ENCODE results near the gene NAB1.
A peak's percentile ranks its signal among the peaks of the same experiment; 100 is the strongest.
"Not testable (repeated sequence)": the region's sequence is repeated elsewhere in the genome, so short reads cannot be mapped to it uniquely, and the experiment has no call there.

NAB1 gene, protein sequence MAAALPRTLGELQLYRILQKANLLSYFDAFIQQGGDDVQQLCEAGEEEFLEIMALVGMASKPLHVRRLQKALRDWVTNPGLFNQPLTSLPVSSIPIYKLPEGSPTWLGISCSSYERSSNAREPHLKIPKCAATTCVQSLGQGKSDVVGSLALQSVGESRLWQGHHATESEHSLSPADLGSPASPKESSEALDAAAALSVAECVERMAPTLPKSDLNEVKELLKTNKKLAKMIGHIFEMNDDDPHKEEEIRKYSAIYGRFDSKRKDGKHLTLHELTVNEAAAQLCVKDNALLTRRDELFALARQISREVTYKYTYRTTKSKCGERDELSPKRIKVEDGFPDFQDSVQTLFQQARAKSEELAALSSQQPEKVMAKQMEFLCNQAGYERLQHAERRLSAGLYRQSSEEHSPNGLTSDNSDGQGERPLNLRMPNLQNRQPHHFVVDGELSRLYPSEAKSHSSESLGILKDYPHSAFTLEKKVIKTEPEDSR

DNA sequence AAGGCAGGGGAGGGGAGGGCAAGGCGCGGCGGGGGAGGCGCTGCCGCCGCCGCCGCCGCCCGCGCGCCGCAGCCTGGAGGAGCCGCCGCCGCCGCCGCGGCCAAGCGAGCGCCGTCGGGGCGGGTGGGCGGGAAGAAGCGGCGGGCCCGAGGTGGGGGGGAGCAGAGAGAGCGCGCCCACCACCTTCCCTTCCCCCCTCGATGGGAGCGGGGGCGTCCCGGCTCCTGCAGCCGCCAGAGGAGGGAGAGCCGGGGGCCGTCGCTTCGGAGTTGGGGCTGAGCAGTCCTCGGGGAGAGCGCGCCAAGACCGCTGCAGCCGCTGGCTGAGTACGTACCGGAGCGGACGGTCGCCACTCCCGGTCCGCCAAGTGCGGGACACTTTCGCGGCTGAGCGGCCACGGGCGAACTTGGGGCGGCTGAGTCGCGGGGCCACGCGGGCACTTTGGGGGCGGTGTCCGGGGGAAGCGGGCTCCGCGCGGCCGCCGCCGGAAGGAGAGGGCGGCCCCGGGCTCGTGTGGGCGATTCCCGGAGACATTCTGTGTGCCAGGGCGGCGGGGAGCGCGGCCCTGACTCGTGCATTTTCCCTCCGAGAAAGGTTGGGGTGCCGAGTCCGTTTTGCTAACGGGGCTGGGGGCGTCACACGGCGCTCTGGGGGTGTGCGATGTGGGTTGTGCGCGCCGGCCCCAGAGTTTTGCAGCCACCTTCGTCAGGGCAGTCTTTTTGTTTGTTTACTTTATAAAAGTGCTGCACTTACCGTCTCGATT, at the start of gene NAB1:
Gene NAB1, plus strand, starts transcription at position 49 of the 763 bp plus-strand sequence. CDS start 10,094 bp downstream, outside the sequence.
- DNase-seq: peak; percentile 53

DNA sequence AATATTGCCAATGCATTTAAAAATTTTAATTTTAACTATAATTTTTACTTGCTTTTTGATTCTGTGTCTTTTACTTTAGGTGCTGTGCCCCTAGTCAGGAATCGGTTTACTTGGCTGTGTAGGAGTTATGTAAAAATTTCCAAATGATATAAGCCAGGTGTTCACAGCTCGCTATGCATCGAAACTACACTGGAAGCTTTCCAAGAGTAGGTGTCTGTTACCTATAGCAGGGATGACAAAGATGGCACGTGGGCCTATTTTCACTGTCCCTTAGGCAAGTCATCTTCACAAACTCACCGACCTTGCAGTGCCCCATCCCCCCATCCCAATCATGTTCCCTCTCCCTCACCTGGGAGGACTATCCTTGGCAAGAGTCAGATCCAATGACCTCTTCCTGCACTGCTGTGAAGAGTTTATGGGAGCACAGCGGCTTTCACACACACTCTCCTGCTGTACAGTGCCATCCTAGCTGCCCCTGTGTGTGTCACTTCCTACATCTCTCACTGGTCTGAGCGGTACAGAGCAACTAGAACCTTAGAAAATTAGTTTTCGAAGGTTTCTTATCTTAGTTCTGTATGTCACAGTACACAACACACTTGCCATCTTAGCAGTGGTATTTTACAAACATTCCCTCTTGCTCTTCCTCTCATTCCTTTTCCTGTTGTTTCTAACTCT, 49.2 kb upstream of the NAB1 start:
- peak; percentile 13 for DNase-seq

DNA sequence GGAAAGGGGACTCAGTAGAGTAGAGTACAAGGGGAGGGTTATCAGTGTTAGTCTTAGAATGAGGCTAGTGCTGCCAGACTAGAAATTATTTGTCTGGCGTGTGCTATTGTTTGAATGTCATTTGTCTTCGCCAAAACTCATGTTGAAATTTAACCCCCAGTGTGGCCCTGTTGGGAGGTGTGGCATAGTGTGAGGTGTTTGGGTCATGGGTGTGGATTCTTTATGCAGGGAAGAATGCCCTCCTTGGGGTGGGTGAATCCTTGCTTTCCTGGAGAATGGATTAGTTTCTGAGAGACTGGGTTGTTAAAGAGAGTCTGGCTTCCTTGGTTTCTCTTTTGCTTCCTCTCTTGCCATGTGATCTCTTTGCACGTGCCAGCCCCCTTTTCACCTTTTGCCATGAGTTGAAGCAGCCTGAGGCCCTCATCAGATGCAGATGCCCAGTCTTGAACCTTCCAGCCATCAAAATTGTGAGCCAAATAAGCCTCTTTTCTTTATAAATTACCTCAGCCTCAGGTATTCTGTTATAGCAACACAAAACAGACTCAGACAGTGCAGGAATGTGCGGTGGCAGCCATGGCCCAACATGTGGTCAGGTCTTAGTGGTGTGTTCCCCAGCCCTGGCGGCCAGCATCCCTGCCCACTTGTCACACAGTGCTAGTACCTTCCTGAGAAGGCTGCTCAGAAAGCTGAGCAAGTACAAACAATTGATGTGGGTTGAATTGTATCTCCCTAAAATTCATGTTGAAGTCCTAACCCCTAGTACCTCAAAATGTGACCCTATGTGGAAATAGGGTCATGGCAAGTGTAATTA, 48.4 kb upstream of the NAB1 start:
- DNase-seq: no peak

DNA sequence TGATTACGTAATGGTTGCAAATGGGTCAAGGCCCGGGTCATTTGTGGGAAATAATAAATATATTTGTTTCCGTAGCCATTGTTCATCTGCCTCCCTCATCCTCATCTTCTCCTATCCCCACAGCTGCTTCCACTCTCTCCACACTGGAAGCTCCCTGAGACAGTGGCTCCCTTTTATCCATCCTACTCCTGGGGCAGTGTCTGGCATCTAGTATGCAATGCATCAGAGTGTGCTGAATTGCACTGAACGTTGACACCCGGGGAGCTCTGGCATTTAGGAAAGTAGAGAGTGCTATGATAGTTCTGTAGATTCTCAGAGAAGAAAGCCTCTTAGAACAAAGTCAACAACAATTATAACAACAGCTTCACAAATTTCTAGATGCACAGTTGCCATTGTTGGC, 45.5 kb upstream of the NAB1 start:
- DNase-seq: no peak

DNA sequence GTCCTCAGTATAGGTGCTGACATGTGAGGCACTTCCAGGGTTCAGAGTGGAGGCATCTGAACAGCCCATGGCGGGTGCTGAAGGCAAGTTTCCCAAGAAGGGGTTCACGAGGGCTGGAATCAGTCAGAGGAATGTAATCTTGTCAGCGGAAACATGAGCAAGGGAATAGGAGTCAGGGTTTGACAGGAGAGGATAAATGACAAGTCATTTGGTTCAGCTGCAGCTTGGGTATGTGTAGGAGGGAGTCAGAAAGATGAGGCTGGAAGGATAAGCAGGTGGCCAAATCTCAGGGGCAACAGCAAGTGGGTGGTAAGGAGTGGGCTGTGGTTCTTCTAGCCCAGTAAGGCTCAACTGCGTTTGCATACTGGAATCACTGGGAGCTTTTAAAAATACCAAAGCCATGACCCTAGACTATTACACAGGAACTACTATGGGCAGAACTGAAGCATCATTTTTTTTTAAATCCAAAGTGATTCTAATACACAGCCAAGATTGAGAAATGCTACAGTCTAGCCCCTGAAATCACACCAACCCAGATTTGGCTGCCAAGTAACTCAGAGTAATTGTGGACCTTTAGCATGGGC, 41.8 kb upstream of the NAB1 start:
- no peak for DNase-seq

DNA sequence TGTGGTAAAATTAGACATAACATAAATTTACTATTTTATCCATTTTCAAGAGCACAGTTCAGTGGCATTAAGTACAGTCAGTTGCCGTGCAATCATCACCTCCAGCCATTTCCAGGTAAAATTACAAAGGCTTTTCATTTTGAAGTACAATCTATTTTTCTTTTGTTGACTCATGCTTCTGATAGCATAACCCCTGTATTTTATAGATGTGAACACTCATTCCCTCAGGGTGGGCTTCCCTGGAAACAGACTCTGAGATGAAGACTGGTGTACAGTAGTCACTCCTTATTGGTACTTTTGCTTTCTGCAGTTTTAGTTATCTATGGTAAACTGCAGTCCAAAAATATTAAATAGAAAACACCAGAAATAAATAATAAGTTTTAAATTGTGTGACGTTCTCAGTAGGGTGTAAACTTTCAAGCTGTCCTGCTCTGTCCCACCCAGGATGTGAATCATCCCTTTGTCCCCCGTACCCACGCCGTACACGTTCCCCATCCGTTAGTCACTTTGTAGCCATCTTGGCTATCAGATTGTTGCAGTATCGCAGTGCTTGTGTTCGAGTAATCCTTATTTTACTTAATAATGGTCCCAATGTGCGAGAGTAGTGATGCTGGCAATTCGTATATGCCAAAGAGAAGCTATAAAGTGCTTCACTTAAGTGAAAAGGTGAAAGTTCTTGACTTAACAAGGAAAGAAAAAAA, 41.1 kb upstream of the NAB1 start:
- no peak for DNase-seq

DNA sequence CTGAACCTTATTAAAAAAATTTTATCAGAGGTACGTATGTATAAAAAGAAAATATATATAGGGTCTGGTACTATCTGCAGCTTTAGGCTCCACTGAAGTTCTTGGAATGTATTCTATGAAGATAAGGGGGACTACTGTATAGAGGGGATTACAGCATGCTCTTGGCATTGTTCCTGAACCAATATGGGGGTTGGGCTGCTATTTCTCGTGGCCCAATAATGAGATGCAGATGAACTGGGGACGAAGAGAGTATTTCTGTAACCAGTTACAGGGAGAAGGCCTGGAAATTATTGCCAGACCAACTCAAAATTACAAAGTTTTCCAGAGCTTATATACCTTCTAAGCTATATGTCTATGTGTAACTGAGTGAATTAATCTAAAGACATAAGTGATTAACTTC, 40.0 kb upstream of the NAB1 start:
- not testable (repeated sequence) for DNase-seq

DNA sequence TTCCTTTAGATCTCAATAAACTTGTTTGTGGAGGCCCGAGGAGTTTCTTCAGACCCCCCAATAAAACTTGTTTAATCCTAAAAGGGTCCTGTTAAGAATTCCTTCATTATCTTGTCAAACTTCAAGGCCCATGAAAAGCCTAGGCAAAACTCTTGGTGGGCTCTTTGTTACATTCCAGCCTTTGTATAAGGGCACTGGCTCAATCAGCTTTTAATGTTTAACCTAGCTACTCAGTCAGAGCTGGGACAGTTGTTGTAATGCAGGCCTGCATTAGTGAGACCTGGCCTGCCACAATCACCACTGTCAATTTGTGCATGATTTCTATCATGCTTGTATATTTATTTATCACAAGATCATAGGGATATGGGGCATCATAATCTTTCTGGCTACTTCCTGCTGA, 39.5 kb upstream of the NAB1 start:
- not testable (repeated sequence) for DNase-seq

DNA sequence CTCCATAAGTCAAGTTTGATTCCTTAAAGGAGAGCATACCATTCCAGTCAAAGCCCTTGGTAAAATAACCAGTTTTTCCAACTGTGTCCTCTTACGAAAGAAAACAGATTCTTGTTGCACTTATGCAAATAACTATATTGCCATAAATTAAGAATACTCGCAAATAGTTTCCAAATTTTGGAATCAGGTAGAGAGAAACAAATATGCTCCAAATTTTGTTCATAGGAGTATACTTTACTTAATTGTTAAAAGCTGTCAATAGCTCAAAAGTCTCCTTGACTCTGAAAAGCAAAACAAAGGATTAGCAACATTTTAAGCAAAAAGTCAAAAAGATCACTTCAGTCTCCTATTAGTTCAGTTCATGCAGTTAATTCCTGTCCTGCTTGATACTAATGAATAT, 38.4 kb upstream of the NAB1 start:
- not testable (repeated sequence) for DNase-seq

DNA sequence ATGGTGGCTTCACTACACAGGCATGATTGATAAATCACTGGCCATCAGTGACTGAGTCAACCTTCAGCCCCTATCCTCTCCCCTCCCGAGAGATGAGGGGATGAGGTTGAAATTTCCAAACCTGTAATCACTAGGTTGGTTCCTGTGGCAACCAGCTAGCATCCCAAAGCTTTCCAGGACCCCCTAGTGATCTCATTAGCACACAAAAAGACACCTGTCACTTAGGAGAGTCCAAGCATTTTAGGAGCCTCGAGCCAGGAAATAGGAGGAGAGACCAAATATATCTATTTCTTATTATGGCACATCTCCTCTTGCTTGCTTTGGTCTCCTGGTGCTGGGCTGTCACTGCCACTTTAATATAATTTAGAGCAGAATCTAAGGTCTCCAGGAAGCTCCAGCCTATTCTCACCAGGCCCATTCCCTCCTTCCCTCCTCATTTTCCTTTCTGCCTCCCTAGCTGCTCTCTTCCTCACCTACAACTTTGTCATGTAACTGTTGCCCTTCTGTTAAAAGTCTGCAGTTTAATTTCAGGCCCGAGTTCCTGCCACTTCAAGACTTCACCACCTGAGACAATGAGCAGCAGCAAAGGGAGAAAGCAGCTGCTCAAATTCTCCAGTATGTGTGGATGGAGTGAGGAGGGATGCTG, 33.2 kb upstream of the NAB1 start:
- DNase-seq: no peak

DNA sequence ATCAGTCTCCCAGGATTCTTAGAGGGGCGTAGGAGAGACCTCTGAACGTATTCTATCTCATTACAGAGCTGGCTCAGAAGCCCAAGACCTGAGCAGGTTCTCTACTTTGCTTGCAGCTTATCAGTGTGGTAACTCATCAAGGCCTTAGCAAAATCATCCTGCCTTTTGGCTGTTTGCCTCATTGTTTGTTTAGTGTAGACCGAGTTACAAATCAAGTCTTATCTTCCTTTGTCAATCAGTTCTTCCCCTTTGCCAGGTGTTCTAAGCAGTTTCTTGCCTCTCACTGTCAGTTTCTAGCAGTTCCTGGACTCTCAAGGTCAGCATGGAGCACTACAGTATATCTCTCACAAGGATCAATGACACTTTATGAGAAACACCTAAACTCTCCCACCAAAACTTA, 30.9 kb upstream of the NAB1 start:
- DNase-seq: no peak

DNA sequence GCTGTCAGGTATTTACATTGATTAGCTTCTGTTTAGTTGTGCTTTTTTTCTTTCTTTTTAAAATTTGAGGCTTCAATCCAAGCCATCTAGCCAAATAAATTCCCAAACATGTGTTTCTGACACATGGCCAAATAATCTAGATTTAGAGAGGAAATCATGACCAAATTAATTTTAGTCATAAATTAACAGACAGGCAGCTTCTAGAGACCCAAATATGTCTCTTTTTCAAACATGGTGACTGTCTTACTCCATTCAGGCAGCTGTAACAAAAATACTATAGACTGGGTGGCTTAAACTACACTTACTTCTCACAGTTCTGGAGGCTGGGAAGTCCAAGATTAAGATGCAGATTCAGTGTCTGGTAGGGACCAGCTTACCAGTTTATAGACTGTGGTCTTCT, 23.2 kb upstream of the NAB1 start:
- no peak for DNase-seq

DNA sequence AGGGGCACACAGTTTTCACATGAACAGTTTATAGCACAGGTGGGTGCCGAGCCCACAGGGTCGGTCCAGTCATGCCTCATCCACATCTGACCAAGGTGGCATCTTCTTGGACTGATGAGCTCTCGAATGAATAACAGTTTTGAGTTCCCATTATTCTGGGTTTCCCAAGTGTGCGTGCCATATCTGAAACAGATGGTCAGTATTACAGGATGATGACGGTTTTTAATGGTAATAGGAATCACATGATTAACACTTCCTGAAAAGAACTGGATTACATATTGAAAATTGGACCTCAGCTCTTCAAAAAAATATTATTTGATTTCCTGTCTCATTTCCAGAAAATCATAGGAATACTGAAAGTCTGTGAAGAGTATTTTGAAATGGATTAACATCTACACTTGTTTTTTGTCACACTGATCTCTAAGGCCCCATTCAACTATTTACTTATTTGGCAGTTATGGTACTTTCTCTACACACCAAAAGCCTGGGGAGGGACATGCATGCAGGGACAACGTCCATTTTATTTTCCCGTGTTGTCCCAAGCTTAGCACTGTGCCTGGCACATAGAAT, 22.2 kb upstream of the NAB1 start:
- no peak for DNase-seq

DNA sequence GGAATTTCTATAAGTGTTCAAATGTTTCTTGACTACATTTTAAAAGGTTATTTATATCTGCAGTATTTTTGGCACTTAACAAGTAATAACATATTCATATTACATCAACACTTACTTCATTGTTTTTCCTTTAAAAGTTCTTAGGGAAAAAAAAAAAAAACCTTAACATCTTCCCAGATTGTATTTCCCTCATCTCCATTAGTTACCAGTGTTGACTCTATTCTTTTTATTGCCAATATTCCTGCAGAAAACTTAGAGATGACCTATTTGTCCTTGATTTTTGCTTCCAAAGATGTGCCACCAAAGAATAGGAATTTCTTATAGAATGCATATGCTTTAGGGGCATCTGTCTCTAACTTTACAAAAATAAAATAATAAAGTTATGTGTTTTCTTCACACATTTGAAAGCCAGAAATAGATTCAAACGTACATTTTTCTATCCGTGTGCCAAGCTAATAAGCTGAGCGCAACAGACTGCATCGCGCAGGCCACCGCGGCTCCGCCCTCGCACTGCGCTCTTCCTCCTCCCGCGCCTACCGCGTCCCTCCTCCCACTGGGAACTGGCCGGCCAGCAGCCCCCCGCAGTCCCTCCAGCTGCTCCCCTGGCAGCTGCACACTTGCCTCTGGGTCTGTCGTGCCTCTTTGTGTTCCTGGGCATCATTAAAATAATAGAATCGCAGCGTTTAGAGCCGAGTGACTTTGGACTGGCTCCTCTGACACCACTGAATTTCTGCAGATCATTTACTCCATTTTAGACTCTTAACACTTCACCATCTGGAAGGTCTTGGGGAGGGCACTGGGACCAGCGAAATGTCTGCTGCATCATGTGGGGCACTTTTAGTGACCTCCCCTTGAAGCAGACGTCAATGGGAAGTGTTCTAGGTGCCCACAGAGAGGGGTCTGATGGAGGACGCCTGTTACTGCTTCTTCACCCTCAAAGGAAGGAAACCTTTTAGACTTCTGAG, 21.2 kb upstream of the NAB1 start:
- DNase-seq: peak; percentile 52

DNA sequence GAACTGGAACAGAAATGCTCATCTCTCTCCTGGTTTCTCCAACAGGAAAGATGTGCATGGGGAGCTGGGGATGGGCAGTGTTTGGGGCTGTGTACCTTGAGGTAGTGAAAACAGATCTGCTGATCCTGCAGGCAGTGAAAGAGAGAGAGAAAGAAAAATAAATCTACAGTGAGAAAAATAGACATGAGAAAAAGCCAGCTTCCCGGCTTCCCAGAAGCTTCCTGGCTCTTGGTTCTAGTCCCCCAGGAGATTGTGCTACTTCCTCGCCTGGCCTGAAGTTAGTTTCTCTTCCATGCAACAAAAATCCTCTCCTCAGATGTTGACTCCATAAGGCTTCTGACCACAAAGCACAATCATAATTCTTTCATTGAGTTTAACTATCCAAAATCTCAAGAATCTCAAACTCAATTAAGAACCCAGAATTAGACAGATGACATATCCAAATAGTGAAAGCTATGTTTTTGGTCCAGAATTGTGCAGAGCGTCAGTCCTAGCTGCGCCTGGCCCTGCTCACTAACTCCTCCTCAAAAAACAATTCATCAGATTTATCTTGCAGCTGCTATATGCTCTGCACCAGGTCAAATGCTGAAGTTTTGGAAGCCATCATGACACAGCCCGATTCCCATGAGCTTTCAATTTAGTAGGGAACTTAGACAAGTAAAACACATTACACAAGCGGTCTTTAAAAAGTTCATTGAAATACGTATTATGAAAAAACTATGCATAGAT, 20.1 kb upstream of the NAB1 start:
- DNase-seq: no peak

DNA sequence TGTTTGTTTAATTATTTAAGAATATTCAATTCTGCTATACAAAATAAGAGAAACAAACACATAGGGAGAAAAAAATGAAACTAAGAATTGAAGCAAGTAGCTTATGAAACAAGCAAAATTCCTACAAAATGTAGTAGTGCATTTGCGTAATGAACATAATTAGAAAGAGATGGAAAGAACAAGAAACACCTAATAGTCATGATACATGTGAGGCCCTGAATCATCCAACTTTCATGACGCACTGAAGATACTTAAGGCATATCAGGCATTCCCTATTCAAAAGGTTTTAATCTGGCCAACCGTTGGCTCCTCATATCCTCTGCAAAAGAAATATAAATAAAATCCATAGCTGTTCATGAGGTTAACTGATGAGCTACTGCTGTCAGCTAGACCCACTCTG, 14.5 kb upstream of the NAB1 start:
- no peak for DNase-seq

DNA sequence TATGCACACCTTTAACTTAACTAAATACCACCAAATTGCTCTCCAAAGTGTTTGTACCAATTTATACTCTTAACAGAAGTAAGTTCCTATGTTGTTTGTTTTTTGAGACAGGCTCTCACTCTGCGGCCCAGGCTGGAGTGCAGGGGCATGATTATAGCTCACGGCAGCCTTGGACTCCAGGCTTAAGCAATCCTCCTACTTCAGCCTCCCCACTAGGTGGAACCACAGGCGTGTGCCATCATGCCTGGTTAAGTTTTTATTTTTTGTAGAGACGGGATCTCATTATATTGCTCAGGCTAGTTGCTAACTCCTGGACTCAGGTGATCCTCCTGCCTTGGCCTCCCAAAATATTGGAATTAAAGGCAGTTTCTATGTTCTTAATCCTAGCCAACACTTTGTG, 13.1 kb upstream of the NAB1 start:
- DNase-seq: no peak

DNA sequence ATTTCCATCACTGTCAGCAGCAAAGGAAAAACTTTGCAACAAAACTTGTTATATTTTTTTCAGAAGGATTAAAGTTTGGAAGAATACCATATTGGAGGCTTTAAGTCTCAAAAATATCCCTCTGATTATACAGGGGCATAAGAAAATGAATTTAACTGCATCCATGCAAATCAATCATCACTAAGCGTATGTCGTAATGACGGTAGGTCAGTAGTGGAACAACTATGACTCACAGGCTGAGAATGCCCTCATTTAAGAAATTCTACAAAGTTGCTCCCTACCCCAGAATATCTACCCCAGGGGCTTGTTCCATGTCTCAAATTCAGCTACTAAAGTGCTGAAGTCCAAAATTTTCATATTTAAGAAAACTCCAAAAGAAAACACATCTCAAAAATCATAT, 12.5 kb upstream of the NAB1 start:
- no peak for DNase-seq

DNA sequence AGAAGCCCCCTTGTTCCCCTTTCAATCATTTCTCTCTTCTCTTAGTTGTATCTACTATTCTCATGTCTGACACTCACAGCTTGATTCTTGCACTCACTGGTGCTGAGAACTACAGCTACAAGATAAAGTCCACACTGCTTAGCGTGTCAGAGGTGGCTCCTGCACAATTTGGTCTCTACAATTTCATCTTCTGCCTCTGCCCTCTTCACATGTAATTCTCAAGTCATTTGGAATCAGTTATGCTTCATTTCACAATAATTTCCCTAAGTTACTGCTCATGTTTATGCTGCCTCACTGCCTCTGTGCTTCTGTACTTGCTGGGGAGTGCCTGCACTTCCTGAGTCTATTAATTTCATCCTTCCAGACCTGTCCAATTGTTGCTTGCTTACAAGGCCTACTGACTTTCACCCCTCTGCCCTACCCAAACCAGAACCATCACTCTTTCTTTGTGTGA, 11.6 kb upstream of the NAB1 start:
- DNase-seq: no peak
